ENCODE measurements around the gene DKK2. TPM values are rescaled to one million over a fixed set of nuclear protein-coding genes. Genes with fewer than 3 reads are reported as not detected.

The DKK2 gene
- total RNA-seq, 1 experiment from 2014 or later: 0.11 TPM

- H3T11ph ChIP-seq (ENCODE audit: low read length): no peak overlapping the region
Observed at GRCh38 chr4:106914223-106914622, 121.9 kb downstream of the DKK2 start.

More at GRCh38 chr4:106914223-106914622, 121.9 kb downstream of the DKK2 start:
- Histone ChIP-seq H3K79me1 (ENCODE audit: insufficient read depth, low read depth, low read length, poor library complexity, severe bottlenecking) (no peaks in the 10 kb centered on the region), H3K18ac (ENCODE audit: insufficient read length, low read depth, low read length) (no peak overlapping the region), H4K20me1 (ENCODE audit: control insufficient read depth, insufficient read depth, insufficient read length) (no peaks in the 10 kb centered on the region), H2BK12ac (ENCODE audit: insufficient read length, low read depth, low read length) (no peak overlapping the region), H2BK20ac (ENCODE audit: low read depth, low read length, poor library complexity, severe bottlenecking) (no peak overlapping the region), H4K91ac (ENCODE audit: insufficient read length, low read depth, low read length) (no peak overlapping the region), H2BK15ac (ENCODE audit: low read depth, low read length) (no peak overlapping the region), H2AFZ (ENCODE audit: low read length) (no peak overlapping the region), H3K27ac (ENCODE audit: insufficient read length, low read depth, low read length) (no peak overlapping the region), H3K23me2 (ENCODE audit: insufficient read length, low read depth, low read length, poor library complexity, severe bottlenecking) (no peaks in the 10 kb centered on the region), H3K56ac (ENCODE audit: insufficient read length, low read depth, low read length) (no peak overlapping the region), H4K8ac (replicated peaks; ENCODE audit: insufficient read length, low read depth, low read length) (no peak overlapping the region), H3K4me2 (ENCODE audit: insufficient read depth, insufficient read length, low read length) (no peak overlapping the region), H2BK120ac (ENCODE audit: low read depth, low read length, poor library complexity, severe bottlenecking) (no peak overlapping the region), H3K9ac (ENCODE audit: extremely low read depth, insufficient read length, low read length) (no peak overlapping the region), H3K27me3 (ENCODE audit: insufficient read depth, low read length) (no peaks in the 10 kb centered on the region), H3K9me3 (ENCODE audit: control insufficient read depth, low read depth, low read length) (no peaks in the 10 kb centered on the region), H3K79me2 (ENCODE audit: insufficient read depth, low read length) (no peaks in the 10 kb centered on the region), H2BK5ac (ENCODE audit: insufficient read length, low read length) (no peak overlapping the region), H3K14ac (ENCODE audit: insufficient read depth, low read length) (no peak overlapping the region), H3K4me1 (ENCODE audit: insufficient read depth, low read length) (no peaks in the 10 kb centered on the region), H3K4ac (ENCODE audit: low read depth, low read length) (no peak overlapping the region), H3K23ac (ENCODE audit: insufficient read length, low read depth, low read length) (no peak overlapping the region), H2AK5ac (ENCODE audit: insufficient read length, low read length) (no peak overlapping the region), H4K5ac (ENCODE audit: insufficient read length, low read depth, low read length) (no peak overlapping the region)
- Mint-ChIP-seq H3K4me3 (no peak overlapping the region), H3K27ac (no peak overlapping the region), H3K36me3 (ENCODE audit: insufficient read depth in 1 of 3, low read depth in 3 of 3) (no peaks in the 10 kb centered on the region), H3K27me3 (ENCODE audit: low read depth) (no peaks in the 10 kb centered on the region), H3K4me1 (no peaks in the 10 kb centered on the region), H3K9me3 (no peaks in the 10 kb centered on the region)
- no peak for DNase-seq
- TF ChIP-seq CTCF (conservative IDR thresholded peaks at IDR 0.05): no peak
- WGBS (ENCODE audit: extremely low coverage, insufficient read length, low lambda C conversion rate): no CpG with 5 or more reads among the region's 3 CpGs
